Mesendoderm (in vitro differentiated cells): ENCODE measurements around the gene MOSPD3.

Source experiments
- DNase-seq: peaks from one replicate; pipeline ENCODE4 v3.0.0; 2013
- H2AK5ac ChIP-seq: 2 replicates; pipeline ENCODE4 v1.6.1; 2013; ENCODE audit warnings: low read length, inconsistent platforms
- H2BK120ac ChIP-seq: 2 replicates; pipeline ENCODE4 v1.6.1; 2013; ENCODE audit warnings: low read depth, mild to moderate bottlenecking, low read length, moderate library complexity, mixed read lengths
- H2BK15ac ChIP-seq: replicated peaks from 2 replicates; pipeline ENCODE4 v1.6.1; 2013; ENCODE audit warnings: low read depth, mild to moderate bottlenecking, moderate library complexity
- H2BK5ac ChIP-seq: 2 replicates; pipeline ENCODE4 v1.6.1; 2013; ENCODE audit warnings: low read length, inconsistent platforms
- H3K18ac ChIP-seq: 2 replicates; pipeline ENCODE4 v1.6.1; 2013; ENCODE audit warnings: mild to moderate bottlenecking, low read length, mixed read lengths
- H3K23ac ChIP-seq: one replicate; pipeline ENCODE4 v1.6.1; 2013; ENCODE audit warnings: low read length
- H3K27ac ChIP-seq: 2 replicates; pipeline ENCODE4 v1.5.1; 2013; ENCODE audit warnings: low read depth, mild to moderate bottlenecking, inconsistent platforms, low read length, moderate library complexity
- H3K27me3 ChIP-seq: 2 replicates; pipeline ENCODE4 v1.6.1; 2013; ENCODE audit warnings: low read length, control low read depth, mild to moderate bottlenecking, inconsistent platforms; ENCODE audit not compliant: insufficient read depth, poor library complexity
- H3K36me3 ChIP-seq: 2 replicates; pipeline ENCODE4 v1.6.1; 2013; ENCODE audit warnings: low read length, inconsistent platforms; ENCODE audit not compliant: control insufficient read depth, insufficient read depth
- H3K4ac ChIP-seq: one replicate; pipeline ENCODE4 v1.6.1; 2013; ENCODE audit warnings: low read depth, mild to moderate bottlenecking, low read length, moderate library complexity
- H3K4me1 ChIP-seq: 2 replicates; pipeline ENCODE4 v1.6.1; 2013; ENCODE audit warnings: low read depth, low read length, inconsistent platforms; ENCODE audit not compliant: control insufficient read depth
- H3K4me2 ChIP-seq: 2 replicates; pipeline ENCODE4 v1.6.1; 2013; ENCODE audit warnings: low read length
- H3K4me3 ChIP-seq: 2 replicates; pipeline ENCODE4 v1.5.1; 2013; ENCODE audit warnings: mild to moderate bottlenecking, low read length
- H3K56ac ChIP-seq: one replicate; pipeline ENCODE4 v1.6.1; 2013; ENCODE audit warnings: low read length
- H3K79me1 ChIP-seq: 2 replicates; pipeline ENCODE4 v1.6.1; 2013; ENCODE audit warnings: low read length, inconsistent platforms
- H3K79me2 ChIP-seq: 2 replicates; pipeline ENCODE4 v1.6.1; 2013; ENCODE audit warnings: mild to moderate bottlenecking, low read length; ENCODE audit not compliant: control insufficient read depth, insufficient read depth
- H3K9ac ChIP-seq: 2 replicates; pipeline ENCODE4 v1.6.1; 2013; ENCODE audit warnings: low read length, inconsistent platforms
- H4K5ac ChIP-seq: one replicate; pipeline ENCODE4 v1.6.1; 2013; ENCODE audit warnings: low read length
- H4K8ac ChIP-seq: one replicate; pipeline ENCODE4 v1.6.1; 2013; ENCODE audit warnings: low read depth, mild to moderate bottlenecking, control low read depth, low read length, moderate library complexity
- WGBS: extraction: QIAGEN DNeasy Blood & Tissue Kit; methylation state at CpG from one replicate; pipeline ENCODE4 v1.1.7; 2013; ENCODE audit warnings: low lambda C conversion rate, missing lambda C conversion rate; ENCODE audit not compliant: insufficient coverage; ENCODE audit errors: extremely low coverage; 5-methylcytosine and 5-hydroxymethylcytosine counted together

The MOSPD3 gene

DNA sequence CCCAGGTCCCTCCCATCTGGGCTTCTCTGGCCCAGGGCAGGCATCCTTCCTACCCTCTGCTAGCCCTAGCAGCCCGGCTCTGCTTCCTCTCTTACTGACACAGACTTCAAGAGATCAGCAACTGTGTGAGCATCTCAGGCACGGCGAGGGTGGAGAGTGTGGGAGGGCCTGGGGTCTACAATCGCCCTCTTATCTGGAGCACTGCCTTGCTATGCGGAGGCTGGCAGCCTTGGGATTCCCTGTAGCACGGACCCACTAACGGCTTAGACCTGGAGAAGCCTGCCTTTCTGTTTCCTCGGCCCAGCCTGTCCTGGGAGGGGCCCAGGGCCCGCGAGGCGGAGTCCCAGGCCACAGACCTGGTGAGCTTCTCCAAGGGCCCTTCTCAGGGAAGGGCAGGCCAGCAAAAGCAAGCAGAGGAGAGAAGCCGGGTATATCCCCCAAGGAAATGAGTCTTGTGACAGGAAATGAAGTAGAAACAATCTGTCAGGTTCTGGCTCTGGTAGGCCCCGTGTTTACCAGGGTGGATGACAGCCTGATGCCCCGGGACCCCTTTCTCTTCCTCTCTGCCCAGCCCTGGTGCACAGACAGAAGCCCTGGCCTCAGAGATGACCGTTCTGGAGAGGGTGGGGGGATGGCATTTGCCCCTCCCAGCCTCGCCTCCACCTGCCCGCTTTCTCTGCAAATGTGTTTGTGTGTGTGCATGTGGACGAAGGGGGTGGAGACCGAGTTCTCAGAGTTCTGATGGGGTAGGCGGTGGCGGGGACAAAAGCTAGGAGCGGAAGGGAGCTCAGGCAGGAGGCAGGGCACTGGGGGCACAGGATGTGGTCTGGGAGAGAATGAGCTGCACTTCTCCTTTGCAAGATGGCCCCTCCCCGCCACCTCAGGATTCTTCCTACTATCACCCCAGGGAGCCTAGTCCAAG, 28.9 kb upstream of the MOSPD3 start:
- Histone ChIP-seq H3K23ac (no peak overlapping the region), H3K36me3 (peaks cover 10% of the 10 kb centered on the region), H2BK15ac (no peak overlapping the region), H3K79me1 (peaks cover 10% of the 10 kb centered on the region), H3K4ac (no peak overlapping the region), H3K4me3 (no peak overlapping the region), H4K5ac (no peak overlapping the region), H2BK120ac (no peak overlapping the region), H3K9ac (peak overlapping the region; percentile 7), H3K4me2 (no peak overlapping the region), H3K18ac (no peak overlapping the region), H4K8ac (no peak overlapping the region), H2AK5ac (no peak overlapping the region), H3K56ac (peak overlapping the region; percentile 62), H3K4me1 (peaks cover 8% of the 10 kb centered on the region), H3K79me2 (no peaks in the 10 kb centered on the region), H2BK5ac (no peak overlapping the region), H3K27me3 (no peaks in the 10 kb centered on the region), H3K27ac (no peak overlapping the region)
- no peak for DNase-seq
- WGBS = no CpG with 5 or more reads among the region's 23 CpGs

DNA sequence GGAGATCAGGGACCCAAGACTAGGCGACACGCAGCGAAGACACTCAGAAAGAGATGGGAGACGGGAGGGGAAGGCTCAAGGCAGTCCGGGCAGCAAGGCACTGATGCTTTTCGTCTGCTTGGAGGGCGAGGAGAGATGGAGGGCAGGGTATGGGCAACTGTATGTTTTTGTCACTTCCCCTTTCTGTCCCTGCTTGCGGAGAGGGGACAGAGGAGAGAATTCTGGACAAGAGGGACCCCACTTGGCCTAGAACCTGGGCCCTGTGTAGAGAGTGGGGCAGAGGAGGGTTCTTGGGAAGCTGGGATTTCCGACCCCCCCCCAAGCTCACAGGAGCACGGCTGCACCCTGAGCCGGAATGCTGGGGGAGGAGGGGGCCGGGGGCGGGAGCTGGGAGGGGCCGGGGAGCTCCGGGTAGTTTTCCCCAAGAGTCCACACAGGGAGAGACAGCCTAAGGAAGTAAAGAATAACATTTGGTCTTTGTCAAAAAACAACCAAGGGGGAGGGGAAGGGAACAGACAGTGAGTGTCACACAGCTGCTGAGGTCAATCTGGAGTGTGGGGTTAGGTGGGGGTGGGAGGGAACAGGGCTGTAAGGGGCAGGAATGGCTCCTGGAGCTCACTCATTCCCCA, 28.2 kb upstream of the MOSPD3 start:
- H2BK120ac ChIP-seq = no peak overlapping the region
- H3K4me2 ChIP-seq = peak overlapping the region; percentile 95
- no peaks in the 10 kb centered on the region for H3K27me3 ChIP-seq
- H3K9ac ChIP-seq = peak overlapping the region; percentile 98
- no peak overlapping the region for H3K4me3 ChIP-seq
- H3K56ac ChIP-seq = peak overlapping the region; percentile 62
- H3K36me3 ChIP-seq = peaks cover 10% of the 10 kb centered on the region
- no peak overlapping the region for H2AK5ac ChIP-seq
- no peak overlapping the region for H2BK5ac ChIP-seq
- DNase-seq = peak; percentile 55
- H3K18ac ChIP-seq = no peak overlapping the region
- no peak overlapping the region for H3K23ac ChIP-seq
- no peak overlapping the region for H4K5ac ChIP-seq
- H3K79me2 ChIP-seq = no peaks in the 10 kb centered on the region
- WGBS = no CpG with 5 or more reads among the region's 15 CpGs
- no peak overlapping the region for H2BK15ac ChIP-seq
- H3K79me1 ChIP-seq = peaks cover 10% of the 10 kb centered on the region
- peaks cover 8% of the 10 kb centered on the region for H3K4me1 ChIP-seq
- H3K4ac ChIP-seq = no peak overlapping the region
- peak overlapping the region; percentile 6 for H3K27ac ChIP-seq
- H4K8ac ChIP-seq = no peak overlapping the region

DNA sequence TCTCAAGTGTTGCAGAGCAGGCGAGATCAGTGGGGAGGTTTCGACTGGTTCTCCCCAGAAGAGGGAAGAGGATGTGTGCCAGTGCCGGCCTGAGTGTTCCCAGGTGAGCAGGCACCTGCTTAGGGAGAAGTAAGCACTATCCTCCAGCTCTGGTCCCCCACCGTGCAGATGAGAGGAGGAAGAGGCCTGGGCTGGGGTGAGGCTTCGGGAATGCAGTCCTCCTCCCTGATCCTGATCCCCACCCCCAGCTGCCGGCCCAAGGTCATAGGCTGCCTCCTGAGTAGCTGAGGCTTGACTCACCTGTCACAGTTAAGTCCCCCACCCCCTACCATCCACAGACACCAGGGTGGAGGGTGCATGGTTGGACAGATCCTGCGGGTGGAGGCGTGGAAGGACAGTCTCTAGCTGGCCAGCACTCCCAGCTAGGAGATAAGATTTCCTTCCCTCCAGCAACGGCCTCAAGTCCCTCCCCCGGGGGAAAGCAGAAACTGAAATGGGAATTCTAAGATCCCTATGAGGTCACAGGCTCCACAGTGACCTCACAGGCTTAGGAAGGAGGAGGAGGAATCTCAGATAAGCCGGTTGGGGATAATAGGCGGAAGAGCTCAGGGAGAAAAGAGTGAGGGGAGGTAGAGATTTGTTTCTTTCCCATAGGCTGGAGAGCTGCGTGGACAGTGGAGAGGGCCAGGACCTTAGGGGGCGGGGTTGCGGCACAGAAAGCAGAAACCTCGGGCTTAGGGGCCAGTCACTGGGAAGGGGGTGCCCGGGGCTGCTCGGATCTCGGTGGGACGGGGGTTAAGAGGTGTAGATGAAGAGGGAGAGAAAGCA, 27.4 kb upstream of the MOSPD3 start:
- no peak overlapping the region for H4K5ac ChIP-seq
- no peak overlapping the region for H2BK120ac ChIP-seq
- peak overlapping the region; percentile 6 for H3K27ac ChIP-seq
- DNase-seq = peak; percentile 91
- no peak overlapping the region for H3K23ac ChIP-seq
- no peak overlapping the region for H2BK5ac ChIP-seq
- peaks cover 10% of the 10 kb centered on the region for H3K79me1 ChIP-seq
- no peak overlapping the region for H4K8ac ChIP-seq
- H3K4me1 ChIP-seq = peaks cover 13% of the 10 kb centered on the region
- peak overlapping the region; percentile 95 for H3K4me2 ChIP-seq
- H3K9ac ChIP-seq = peak overlapping the region; percentile 98
- H3K36me3 ChIP-seq = peaks cover 10% of the 10 kb centered on the region
- H3K56ac ChIP-seq = peak overlapping the region; percentile 98
- no peak overlapping the region for H2BK15ac ChIP-seq
- no peak overlapping the region for H2AK5ac ChIP-seq
- no CpG with 5 or more reads among the region's 20 CpGs for WGBS
- no peaks in the 10 kb centered on the region for H3K79me2 ChIP-seq
- H3K27me3 ChIP-seq = no peaks in the 10 kb centered on the region
- H3K4me3 ChIP-seq = peak overlapping the region; percentile 93
- no peak overlapping the region for H3K18ac ChIP-seq
- no peak overlapping the region for H3K4ac ChIP-seq

DNA sequence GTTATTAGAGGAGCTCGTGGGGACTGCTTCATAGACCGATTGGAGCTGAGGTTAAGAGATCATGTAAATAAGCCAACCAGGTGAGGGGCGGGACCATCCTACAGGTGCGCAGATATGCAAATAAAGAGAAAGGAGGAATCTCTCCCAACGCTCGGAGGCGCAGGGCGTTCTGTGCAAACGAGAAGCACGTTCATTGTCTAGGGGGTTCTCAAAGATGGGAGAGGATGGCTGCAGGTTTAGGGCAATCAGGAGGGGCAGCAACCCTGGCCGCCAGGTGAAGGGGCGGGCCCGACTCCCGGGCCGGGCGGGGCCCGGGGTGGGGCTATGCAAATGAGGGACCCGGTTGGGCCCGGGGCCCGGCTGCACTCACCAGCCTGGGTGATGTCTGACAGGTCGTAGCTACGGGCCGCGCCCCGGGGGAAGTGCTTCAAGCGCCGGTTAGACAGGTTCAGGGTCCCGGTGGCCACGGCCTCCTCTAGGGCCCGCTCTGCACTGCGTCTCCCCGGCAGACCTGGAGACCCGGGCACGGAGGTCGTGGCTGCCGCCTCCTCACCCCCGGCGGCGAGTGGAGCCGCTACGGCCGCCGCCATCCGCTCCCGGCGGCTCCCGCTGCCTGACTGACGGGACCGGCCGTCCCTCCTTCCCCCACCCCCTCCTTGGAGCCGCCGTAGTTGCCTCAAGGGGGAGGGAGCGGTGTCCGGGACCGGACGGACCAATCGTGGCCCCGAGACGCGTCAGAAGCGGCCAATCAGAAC, 26.7 kb upstream of the MOSPD3 start, which contains the start of gene LRCH4:
TSS of gene LRCH4 (minus strand) at position 619 of the 755 bp plus-strand sequence. CDS start at position 590, 29 bp downstream.
- Histone ChIP-seq H3K27me3 (no peaks in the 10 kb centered on the region), H3K4me3 (peak within 1 kb of the TSS; percentile 93), H3K56ac (peak within 1 kb of the TSS; percentile 98), H3K79me2 (no peaks in the 10 kb centered on the region), H3K79me1 (peaks cover 8% of the 10 kb centered on the region), H3K4me1 (peaks cover 13% of the 10 kb centered on the region), H2BK5ac (peak within 1 kb of the TSS; percentile 94), H3K18ac (peak within 1 kb of the TSS; percentile 81), H3K27ac (peak within 1 kb of the TSS; percentile 92), H3K4me2 (peak within 1 kb of the TSS; percentile 100), H4K5ac (no peak within 1 kb of the TSS), H4K8ac (no peak within 1 kb of the TSS), H2AK5ac (peak within 1 kb of the TSS; percentile 85), H3K23ac (peak within 1 kb of the TSS; percentile 97), H3K4ac (peak within 1 kb of the TSS; percentile 90), H3K9ac (peak within 1 kb of the TSS; percentile 98), H2BK15ac (no peak within 1 kb of the TSS), H3K36me3 (peaks cover 8% of the 10 kb centered on the region), H2BK120ac (peak within 1 kb of the TSS; percentile 31)
- WGBS = no CpG with 5 or more reads among the region's 61 CpGs
- DNase-seq = peak; percentile 72
